Ishikawa (cell line): ENCODE results near the gene SPSB3.

Experiments used
- CREB1 ChIP-seq: IDR thresholded peaks from 2 replicates; pipeline ENCODE4 v1.6.1; 2012; ENCODE audit warnings: low read depth
- FOXM1 ChIP-seq: IDR thresholded peaks from 2 replicates; pipeline ENCODE4 v1.6.1; 2012; ENCODE audit warnings: low read depth, borderline replicate concordance
- TCF12 ChIP-seq: IDR thresholded peaks from 2 replicates; pipeline ENCODE4 v1.6.1; 2012; ENCODE audit warnings: low read depth

DNA sequence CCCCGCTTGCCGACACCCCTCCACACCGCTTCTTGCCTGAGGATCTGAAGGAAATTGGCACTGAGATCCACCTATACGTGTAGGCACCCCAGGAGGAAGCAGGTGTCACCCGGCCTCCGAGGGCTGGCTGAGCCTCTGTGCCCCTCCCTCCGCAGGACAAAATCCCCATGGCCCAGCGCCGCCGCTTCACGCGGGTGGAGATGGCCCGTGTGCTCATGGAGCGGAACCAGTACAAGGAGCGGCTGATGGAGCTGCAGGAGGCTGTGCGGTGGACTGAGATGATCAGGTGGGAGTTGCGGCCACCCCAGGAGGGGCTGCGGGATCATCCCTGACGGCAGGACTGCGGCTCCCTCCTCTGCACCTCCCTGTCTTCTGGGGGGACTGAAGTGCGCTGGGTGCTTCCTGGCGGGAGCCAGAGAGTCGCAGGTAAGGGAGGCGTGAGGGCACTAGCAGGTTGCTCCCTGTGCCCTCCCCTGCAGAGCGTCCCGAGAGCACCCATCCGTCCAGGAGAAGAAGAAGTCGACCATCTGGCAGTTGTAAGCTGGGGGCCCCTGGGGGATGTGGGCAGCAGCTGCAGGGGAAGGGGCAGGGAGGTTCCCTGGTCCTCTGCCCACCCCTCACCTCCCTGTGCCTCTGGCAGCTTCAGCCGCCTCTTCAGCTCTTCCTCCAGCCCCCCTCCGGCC lies 20.0 kb downstream of the SPSB3 start:
- TF ChIP-seq CREB1 = no peak
- no peak for TF ChIP-seq FOXM1
- TF ChIP-seq TCF12 = no peak
